Measurements from ENCODE around the gene EVI5. TPM values are rescaled to one million over a fixed set of nuclear protein-coding genes. Genes with fewer than 3 reads are reported as not detected.

EVI5 gene
- polyA plus RNA-seq, 1 donor from 2014 or later, result 8.5 TPM

- no peak for TF ChIP-seq RAD21 (conservative IDR thresholded peaks at IDR 0.05)
- TF ChIP-seq REST (IDR thresholded peaks at IDR 0.05; ENCODE audit: borderline replicate concordance), result no peak
- no peak for TF ChIP-seq MXI1 (conservative IDR thresholded peaks at IDR 0.05; ENCODE audit: poor library complexity, severe bottlenecking)
- no peak for TF ChIP-seq SMC3 (conservative IDR thresholded peaks at IDR 0.05; ENCODE audit: poor library complexity)
- no peak for TF ChIP-seq EP300 (conservative IDR thresholded peaks at IDR 0.05; ENCODE audit: poor library complexity, severe bottlenecking)
- no peak for TF ChIP-seq EZH2 (IDR thresholded peaks at IDR 0.05; ENCODE audit: borderline replicate concordance, insufficient read depth, low read length, poor library complexity, severe bottlenecking)
- TF ChIP-seq CTCF (IDR thresholded peaks at IDR 0.05; ENCODE audit: poor library complexity, severe bottlenecking), result no peak
- TF ChIP-seq TAF1 (IDR thresholded peaks at IDR 0.05; ENCODE audit: low read depth), result no peak
- TF ChIP-seq POLR2AphosphoS5 (IDR thresholded peaks at IDR 0.05), result no peak
- H3K79me2 ChIP-seq (replicated peaks; ENCODE audit: insufficient read depth, low read length), result no peaks in the 10 kb centered on the region
- no peak overlapping the region for H3K4me2 ChIP-seq (ENCODE audit: low read length)
- no peaks in the 10 kb centered on the region for H4K20me1 ChIP-seq (ENCODE audit: insufficient read depth)
- no peaks in the 10 kb centered on the region for H3K27me3 ChIP-seq (ENCODE audit: insufficient read depth, low read depth, low read length)
- no peak overlapping the region for H2AFZ ChIP-seq (ENCODE audit: low read depth, low read length)
- no peaks in the 10 kb centered on the region for H3F3A ChIP-seq (ENCODE audit: insufficient read depth, low read length, poor library complexity, severe bottlenecking)
- H3K9ac ChIP-seq (ENCODE audit: low read length), result no peak overlapping the region
- no peak overlapping the region for H3K4me3 ChIP-seq (ENCODE audit: low read length)
- H3K36me3 ChIP-seq (ENCODE audit: insufficient read depth, low read length), result no peaks in the 10 kb centered on the region
- H3K27ac ChIP-seq (ENCODE audit: low read length), result no peak overlapping the region
- no peaks in the 10 kb centered on the region for H3K9me3 ChIP-seq (ENCODE audit: low read length)
- no peaks in the 10 kb centered on the region for H3K9me2 ChIP-seq (ENCODE audit: insufficient read depth, low read length)
Measured at GRCh38 chr1:92762355-92762754, 22.6 kb downstream of the EVI5 start.

- no peaks in the 10 kb centered on the region for H3K9me2 ChIP-seq (ENCODE audit: insufficient read depth, low read length)
- H3K9me3 ChIP-seq (ENCODE audit: low read length), result no peaks in the 10 kb centered on the region
- H4K20me1 ChIP-seq (ENCODE audit: insufficient read depth), result no peaks in the 10 kb centered on the region
- no peak overlapping the region for H3K4me2 ChIP-seq (ENCODE audit: low read length)
- TF ChIP-seq POLR2AphosphoS5 (IDR thresholded peaks at IDR 0.05) (no peak), TAF1 (IDR thresholded peaks at IDR 0.05; ENCODE audit: low read depth) (no peak), RAD21 (conservative IDR thresholded peaks at IDR 0.05) (no peak), SMC3 (conservative IDR thresholded peaks at IDR 0.05; ENCODE audit: poor library complexity) (no peak), EZH2 (IDR thresholded peaks at IDR 0.05; ENCODE audit: borderline replicate concordance, insufficient read depth, low read length, poor library complexity, severe bottlenecking) (no peak), CTCF (IDR thresholded peaks at IDR 0.05; ENCODE audit: poor library complexity, severe bottlenecking) (no peak), EP300 (conservative IDR thresholded peaks at IDR 0.05; ENCODE audit: poor library complexity, severe bottlenecking) (no peak), MXI1 (conservative IDR thresholded peaks at IDR 0.05; ENCODE audit: poor library complexity, severe bottlenecking) (no peak), REST (IDR thresholded peaks at IDR 0.05; ENCODE audit: borderline replicate concordance) (no peak)
- no peak overlapping the region for H3K4me3 ChIP-seq (ENCODE audit: low read length)
- no peaks in the 10 kb centered on the region for H3K79me2 ChIP-seq (replicated peaks; ENCODE audit: insufficient read depth, low read length)
- no peaks in the 10 kb centered on the region for H3K27me3 ChIP-seq (ENCODE audit: insufficient read depth, low read depth, low read length)
- no peak overlapping the region for H3K9ac ChIP-seq (ENCODE audit: low read length)
- no peak overlapping the region for H3K27ac ChIP-seq (ENCODE audit: low read length)
- no peaks in the 10 kb centered on the region for H3K36me3 ChIP-seq (ENCODE audit: insufficient read depth, low read length)
- no peaks in the 10 kb centered on the region for H3F3A ChIP-seq (ENCODE audit: insufficient read depth, low read length, poor library complexity, severe bottlenecking)
- H2AFZ ChIP-seq (ENCODE audit: low read depth, low read length), result no peak overlapping the region
Measured at GRCh38 chr1:92759361-92759760, 25.5 kb downstream of the EVI5 start.
